Lower leg skin (tissue), 4 donors: Measurements from ENCODE around the gene EDEM3. TPM values are rescaled to one million over a fixed set of nuclear protein-coding genes. Genes with fewer than 3 reads are reported as not detected.

Experiments
- DNase-seq, 2 donors: peaks; one replicate each; pipeline ENCODE4 v3.0.0-alpha.2; 2019; ENCODE audit warnings: low spot score in 2 of 2
- H3K4me3 ChIP-seq: fragments of 200-600 bp; sonication (generic); 2 replicates; pipeline ENCODE4 v1.5.1; 2017; ENCODE audit warnings: mild to moderate bottlenecking, low read depth; ENCODE audit not compliant: poor library complexity, severe bottlenecking
- POLR2A ChIP-seq, 2 donors: fragments of 450-650 bp; IDR thresholded peaks; one replicate each; pipeline ENCODE4 v1.6.1; 2016 to 2017; ENCODE audit warnings: antibody characterized with exemption in 2 of 2, mild to moderate bottlenecking in 1 of 2, moderate library complexity in 1 of 2
- WGBS, 2 donors: methylation state at CpG; one replicate each; pipeline ENCODE4 v1.1.5; 2018; 5-methylcytosine and 5-hydroxymethylcytosine counted together
- intact Hi-C: fragments of 100-400 bp; cut with DNase I; formaldehyde crosslinking; loops from one replicate; pipeline ENCODE4 v1.15.0; 2023; ENCODE audit warnings: low total_unique reads
- total RNA-seq, 4 donors: library from RNA; depleted of rRNA; stranded (reverse); fragments of >200 nt; gene quantifications; one replicate each; pipeline ENCODE4 v1.1.0, GENCODE V29; 2016
- TF ChIP-seq, protein P1 (sequence below), 3 donors: fragments of 450-650 bp; IDR thresholded peaks; one replicate each; pipeline ENCODE4 v1.5.1; 2016; ENCODE audit warnings: antibody characterized with exemption in 3 of 3, mild to moderate bottlenecking in 3 of 3, moderate library complexity in 2 of 3

EDEM3 gene, protein sequence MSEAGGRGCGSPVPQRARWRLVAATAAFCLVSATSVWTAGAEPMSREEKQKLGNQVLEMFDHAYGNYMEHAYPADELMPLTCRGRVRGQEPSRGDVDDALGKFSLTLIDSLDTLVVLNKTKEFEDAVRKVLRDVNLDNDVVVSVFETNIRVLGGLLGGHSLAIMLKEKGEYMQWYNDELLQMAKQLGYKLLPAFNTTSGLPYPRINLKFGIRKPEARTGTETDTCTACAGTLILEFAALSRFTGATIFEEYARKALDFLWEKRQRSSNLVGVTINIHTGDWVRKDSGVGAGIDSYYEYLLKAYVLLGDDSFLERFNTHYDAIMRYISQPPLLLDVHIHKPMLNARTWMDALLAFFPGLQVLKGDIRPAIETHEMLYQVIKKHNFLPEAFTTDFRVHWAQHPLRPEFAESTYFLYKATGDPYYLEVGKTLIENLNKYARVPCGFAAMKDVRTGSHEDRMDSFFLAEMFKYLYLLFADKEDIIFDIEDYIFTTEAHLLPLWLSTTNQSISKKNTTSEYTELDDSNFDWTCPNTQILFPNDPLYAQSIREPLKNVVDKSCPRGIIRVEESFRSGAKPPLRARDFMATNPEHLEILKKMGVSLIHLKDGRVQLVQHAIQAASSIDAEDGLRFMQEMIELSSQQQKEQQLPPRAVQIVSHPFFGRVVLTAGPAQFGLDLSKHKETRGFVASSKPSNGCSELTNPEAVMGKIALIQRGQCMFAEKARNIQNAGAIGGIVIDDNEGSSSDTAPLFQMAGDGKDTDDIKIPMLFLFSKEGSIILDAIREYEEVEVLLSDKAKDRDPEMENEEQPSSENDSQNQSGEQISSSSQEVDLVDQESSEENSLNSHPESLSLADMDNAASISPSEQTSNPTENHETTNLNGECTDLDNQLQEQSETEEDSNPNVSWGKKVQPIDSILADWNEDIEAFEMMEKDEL
- total RNA-seq, result 10 to 100 TPM; 15.1 to 26.5 (median 18.2) TPM

DNA sequence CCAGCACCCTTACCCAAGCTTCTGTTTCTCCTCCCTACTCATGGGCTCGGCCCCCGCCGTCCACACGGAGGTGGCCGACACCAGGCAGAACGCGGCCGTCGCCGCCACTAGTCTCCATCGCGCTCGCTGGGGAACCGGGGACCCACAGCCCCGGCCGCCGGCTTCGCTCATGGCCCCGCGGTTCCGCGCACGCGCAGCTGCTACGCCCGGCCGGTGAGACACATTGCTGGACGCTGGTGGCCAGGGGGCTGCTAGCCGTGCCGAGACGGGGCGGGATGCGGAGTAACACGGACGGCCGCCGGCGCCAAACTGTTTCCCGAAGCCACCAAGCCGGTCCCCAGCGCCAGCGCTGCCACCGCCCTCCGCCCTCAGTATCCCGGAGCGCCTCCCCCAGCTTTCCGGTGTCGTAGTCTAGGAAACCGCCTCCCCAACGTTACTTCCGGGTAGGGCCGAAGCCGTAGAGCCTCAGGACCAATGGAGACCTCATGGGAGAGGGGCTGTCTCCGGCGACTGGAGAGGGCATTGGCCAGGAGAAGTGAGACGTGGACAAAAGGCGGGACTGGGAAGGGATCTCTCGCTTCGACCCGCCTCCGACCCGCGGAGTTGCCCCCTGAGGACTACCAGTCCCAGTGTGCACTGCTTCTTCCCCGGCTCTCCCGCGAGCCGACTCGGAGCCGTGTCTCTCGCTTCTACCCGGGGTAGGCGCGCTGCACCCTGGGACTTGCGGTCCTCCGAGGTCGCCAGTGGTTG is at the start of gene EDEM3:
Gene EDEM3 (minus strand): TSS at position 383 of the 750 bp plus-strand sequence. CDS start 212 bp downstream, at position 171.
- intact Hi-C loops, result no loop called here
- TF ChIP-seq, protein P1, sequence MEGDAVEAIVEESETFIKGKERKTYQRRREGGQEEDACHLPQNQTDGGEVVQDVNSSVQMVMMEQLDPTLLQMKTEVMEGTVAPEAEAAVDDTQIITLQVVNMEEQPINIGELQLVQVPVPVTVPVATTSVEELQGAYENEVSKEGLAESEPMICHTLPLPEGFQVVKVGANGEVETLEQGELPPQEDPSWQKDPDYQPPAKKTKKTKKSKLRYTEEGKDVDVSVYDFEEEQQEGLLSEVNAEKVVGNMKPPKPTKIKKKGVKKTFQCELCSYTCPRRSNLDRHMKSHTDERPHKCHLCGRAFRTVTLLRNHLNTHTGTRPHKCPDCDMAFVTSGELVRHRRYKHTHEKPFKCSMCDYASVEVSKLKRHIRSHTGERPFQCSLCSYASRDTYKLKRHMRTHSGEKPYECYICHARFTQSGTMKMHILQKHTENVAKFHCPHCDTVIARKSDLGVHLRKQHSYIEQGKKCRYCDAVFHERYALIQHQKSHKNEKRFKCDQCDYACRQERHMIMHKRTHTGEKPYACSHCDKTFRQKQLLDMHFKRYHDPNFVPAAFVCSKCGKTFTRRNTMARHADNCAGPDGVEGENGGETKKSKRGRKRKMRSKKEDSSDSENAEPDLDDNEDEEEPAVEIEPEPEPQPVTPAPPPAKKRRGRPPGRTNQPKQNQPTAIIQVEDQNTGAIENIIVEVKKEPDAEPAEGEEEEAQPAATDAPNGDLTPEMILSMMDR (IDR thresholded peaks at IDR 0.05), result no peak
- peak in 1 of 2 donors; percentile 76 for TF ChIP-seq POLR2A (IDR thresholded peaks at IDR 0.05)
- DNase-seq, result peak; percentile 99
- WGBS, 2 donors, result 0 to 1% methylated on average over 24 to 47 of the region's 76 CpGs
- peak within 1 kb of the TSS; percentile 93 for H3K4me3 ChIP-seq

DNA sequence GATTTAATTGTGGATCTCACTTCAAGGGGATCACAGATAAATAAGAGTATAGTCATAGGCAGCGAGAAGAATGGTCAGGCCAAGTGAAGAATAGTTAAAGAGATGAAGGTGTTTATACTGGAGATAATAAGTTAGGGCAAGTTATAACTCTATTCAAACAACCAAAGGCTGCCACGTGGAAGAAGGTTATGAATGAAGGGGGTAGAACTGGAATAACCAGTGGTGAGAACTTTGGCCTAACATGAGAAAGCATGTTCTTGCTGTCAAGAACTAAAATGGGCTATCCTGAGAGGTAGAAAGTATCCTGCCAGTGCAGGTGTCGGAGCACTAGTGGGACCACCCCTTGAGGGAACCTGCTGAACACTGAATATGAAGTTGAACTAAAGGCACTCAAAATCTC is 49.6 kb upstream of the EDEM3 start:
- intact Hi-C loops, result loop anchor here (2.0 to 10.0 kb wide), 2 partner anchors 179 to 371 kb away; no protein-coding TSS in a partner anchor
- no peak for DNase-seq
- 63 to 69% methylated on average over 3 of the region's 3 CpGs for WGBS, 2 donors
- no peak overlapping the region for H3K4me3 ChIP-seq
- no peak for TF ChIP-seq POLR2A (IDR thresholded peaks at IDR 0.05)
- TF ChIP-seq, protein P1 (IDR thresholded peaks at IDR 0.05), result no peak

DNA sequence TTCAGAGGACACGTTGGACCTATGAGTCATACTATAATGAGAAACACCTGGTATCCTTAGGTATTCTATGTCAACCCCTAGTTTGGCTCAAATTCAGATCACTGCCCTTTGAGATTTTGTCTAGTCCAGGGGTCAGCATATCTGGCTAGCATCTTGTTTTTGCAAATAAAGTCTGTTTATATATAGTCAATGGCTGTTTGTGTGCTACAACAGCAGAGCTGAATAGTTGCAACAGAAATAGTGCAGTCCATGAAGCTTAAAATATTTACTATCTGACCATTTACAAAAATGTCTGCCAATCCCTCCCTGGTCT is 48.5 kb upstream of the EDEM3 start:
- intact Hi-C loops, result loop anchor here (10.0 kb wide), 1 partner anchor 372 kb away; no protein-coding TSS in a partner anchor

DNA sequence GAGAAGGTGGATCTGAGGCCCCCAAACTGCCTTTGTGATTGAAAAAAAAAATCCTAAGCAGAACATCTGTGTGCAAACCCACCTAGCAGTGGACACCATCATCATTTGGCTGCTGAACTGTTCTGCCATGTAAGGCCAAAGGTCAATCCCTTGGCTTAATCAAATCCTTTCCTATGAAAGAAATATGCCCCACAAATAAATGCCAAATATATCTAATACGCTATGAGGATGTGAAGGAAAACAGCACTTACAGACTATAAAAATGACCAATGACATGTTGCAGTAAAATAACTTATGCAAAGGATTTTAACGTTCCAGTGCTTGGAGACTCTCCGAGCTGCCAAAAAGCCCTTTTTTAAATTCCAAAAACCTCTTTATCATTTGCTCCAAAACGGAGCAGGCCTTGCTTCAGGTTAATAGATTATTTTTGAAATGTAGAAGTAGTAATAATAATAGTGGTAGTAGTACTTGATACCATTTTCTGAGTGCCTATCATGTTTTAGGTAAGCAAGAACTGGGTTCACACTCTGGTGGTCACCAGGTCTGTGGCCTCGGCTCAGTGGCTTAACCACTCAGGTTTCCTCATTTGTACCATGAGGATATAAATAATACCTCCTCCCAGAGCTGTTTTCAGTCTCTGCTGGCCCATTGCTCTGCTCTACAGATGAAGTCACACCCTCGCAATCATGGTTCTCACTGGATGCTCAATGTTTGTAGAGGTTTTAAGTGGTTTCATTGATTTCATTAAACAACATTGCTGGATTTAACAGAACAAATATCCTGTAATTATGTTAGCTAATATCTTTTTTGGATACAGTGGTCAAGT is 47.9 kb upstream of the EDEM3 start:
- 89 to 91% methylated on average over 6 of the region's 6 CpGs for WGBS, 2 donors
- DNase-seq, result no peak
- no peak overlapping the region for H3K4me3 ChIP-seq
- TF ChIP-seq, protein P1 (IDR thresholded peaks at IDR 0.05), result no peak
- no peak for TF ChIP-seq POLR2A (IDR thresholded peaks at IDR 0.05)
- intact Hi-C loops, result loop anchor here (10.0 kb wide), 1 partner anchor 372 kb away; no protein-coding TSS in a partner anchor

More for the DNA sequence above, 48.5 kb upstream of the EDEM3 start:
- no peak overlapping the region for H3K4me3 ChIP-seq
- TF ChIP-seq POLR2A (IDR thresholded peaks at IDR 0.05), result no peak
- TF ChIP-seq, protein P1 (IDR thresholded peaks at IDR 0.05), result no peak
- 41 to 51% methylated on average over 1 of the region's 1 CpG for WGBS, 2 donors
- no peak for DNase-seq
